Activated naive CD8-positive, alpha-beta T cell treated with anti-CD3 and anti-CD28 coated beads, Interleukin-2, amount 10 ng/mL, durations not matched to agents 7 days and 5 days (primary cell): ENCODE data around the gene PLAAT5. TPM values are rescaled to one million over a fixed set of nuclear protein-coding genes. Genes with fewer than 3 reads are reported as not detected.
"Not testable (repeated sequence)": the region's sequence is repeated elsewhere in the genome, so short reads cannot be mapped to it uniquely, and the experiment has no call there.

Source experiments
- ATAC-seq: fragments of 150-1000 bp; cut with Tn5 transposase; one replicate; pipeline ENCODE4 v1.10.0; 2021; ENCODE audit warnings: low read depth, moderate library complexity
- POLR2A ChIA-PET: fragments of 350-600 bp; sonication (Branson Sonifier 250); formaldehyde crosslinking; loops from one replicate; lab custom pipeline; 2021; ENCODE audit warnings: antibody characterized with exemption; lab: Charles Lee
- DNase-seq: peaks from one replicate; pipeline ENCODE4 v3.0.0; 2021
- H3K27ac Mint-ChIP-seq: one replicate; pipeline ENCODE4 v1.8.0; 2022; ENCODE audit warnings: mild to moderate bottlenecking, mixed read lengths
- H3K27me3 Mint-ChIP-seq: one replicate; pipeline ENCODE4 v1.8.0; 2022; ENCODE audit warnings: mild to moderate bottlenecking, moderate library complexity, mixed read lengths
- H3K36me3 Mint-ChIP-seq: one replicate; pipeline ENCODE4 v1.8.0; 2021; ENCODE audit warnings: mild to moderate bottlenecking, mixed read lengths
- H3K4me1 Mint-ChIP-seq: one replicate; pipeline ENCODE4 v1.8.0; 2021; ENCODE audit warnings: mixed read lengths
- H3K4me3 Mint-ChIP-seq: one replicate; pipeline ENCODE4 v1.8.0; 2022; ENCODE audit warnings: mild to moderate bottlenecking, moderate library complexity, mixed read lengths
- H3K9me3 Mint-ChIP-seq: one replicate; pipeline ENCODE4 v1.8.0; 2021; ENCODE audit warnings: mixed read lengths
- total RNA-seq, 2 experiments: library from RNA; stranded (reverse); gene quantifications; one replicate each; pipeline ENCODE4 v1.2.3, GENCODE V29; 2021

PLAAT5 gene
- total RNA-seq, 2 experiments from 2014 or later: 0.43 to 0.44 TPM

DNA sequence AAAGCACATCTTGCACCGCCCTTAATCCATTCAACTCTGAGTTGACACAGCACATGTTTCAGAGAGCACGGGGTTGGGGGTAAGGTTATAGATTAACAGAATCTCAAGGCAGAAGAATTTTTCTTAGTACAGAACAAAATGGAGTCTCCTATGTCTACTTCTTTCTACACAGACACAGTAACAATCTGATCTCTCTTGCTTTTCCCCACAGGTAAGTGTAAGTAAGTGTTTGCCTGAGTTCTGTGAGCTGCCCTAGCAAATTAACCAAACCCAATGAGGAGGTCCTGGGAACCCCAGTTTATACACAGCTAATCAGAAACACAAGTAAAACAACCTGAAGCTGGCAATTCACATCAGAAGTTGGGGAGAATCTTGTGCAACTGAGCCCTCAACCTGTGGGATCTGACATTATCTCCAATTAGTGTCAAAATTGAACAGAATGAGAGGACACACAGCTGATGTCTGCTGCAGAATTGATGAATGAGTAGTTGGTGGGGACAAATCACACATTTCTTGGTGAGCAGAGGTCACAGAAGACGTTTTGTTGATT is 37.8 kb upstream of the PLAAT5 start:
- H3K9me3 Mint-ChIP-seq, POLR2A ChIA-PET, H3K36me3 Mint-ChIP-seq, H3K4me3 Mint-ChIP-seq, DNase-seq, H3K27ac Mint-ChIP-seq, H3K27me3 Mint-ChIP-seq, ATAC-seq: not testable (repeated sequence)
- peaks cover 26% of the 10 kb centered on the region for H3K4me1 Mint-ChIP-seq

DNA sequence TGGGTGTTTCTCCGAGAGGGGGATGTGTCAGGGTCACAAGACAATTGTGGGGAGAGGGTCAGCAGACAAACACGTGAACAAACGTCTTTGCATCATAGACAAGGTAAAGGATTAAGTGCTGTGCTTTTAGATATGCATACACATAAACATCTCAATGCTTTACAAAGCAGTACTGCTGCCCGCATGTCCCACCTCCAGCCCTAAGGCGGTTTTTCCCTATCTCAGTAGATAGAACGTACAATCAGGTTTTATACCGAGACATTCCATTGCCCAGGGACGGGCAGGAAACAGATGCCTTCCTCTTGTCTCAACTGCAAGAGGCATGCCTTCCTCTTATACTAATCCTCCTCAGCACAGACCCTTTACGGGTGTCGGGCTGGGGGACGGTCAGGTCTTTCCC is 37.2 kb upstream of the PLAAT5 start:
- POLR2A ChIA-PET, H3K27me3 Mint-ChIP-seq, H3K27ac Mint-ChIP-seq, H3K36me3 Mint-ChIP-seq, ATAC-seq, DNase-seq, H3K4me3 Mint-ChIP-seq: not testable (repeated sequence)
- Mint-ChIP-seq H3K9me3 (peaks cover 12% of the 10 kb centered on the region), H3K4me1 (peaks cover 19% of the 10 kb centered on the region)

DNA sequence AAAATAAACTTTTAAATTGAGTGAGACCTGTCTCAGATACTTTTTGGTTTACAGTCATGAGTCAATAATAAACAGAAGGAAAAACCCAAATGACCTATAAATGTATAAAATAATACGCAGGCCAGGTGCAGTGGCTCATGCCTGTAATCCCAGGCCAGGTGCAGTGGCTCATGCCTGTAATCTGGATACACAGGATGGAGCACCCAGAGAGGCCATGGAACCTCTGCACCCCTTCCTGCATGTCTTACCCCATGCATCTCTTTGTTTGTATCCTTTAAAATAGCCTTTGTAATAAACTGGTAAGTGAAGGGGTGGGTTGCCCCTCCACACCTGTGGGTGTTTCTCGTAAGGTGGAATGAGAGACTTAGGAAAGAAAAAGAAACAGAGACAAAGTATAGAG is 36.7 kb upstream of the PLAAT5 start:
- POLR2A ChIA-PET: no interaction called here
- no peaks in the 10 kb centered on the region for H3K36me3 Mint-ChIP-seq
- no peak for DNase-seq
- ATAC-seq: no peak
- H3K4me3 Mint-ChIP-seq: no peak overlapping the region
- peaks cover 4% of the 10 kb centered on the region for H3K27me3 Mint-ChIP-seq
- H3K4me1 Mint-ChIP-seq: peaks cover 18% of the 10 kb centered on the region
- no peak overlapping the region for H3K27ac Mint-ChIP-seq
- peaks cover 13% of the 10 kb centered on the region for H3K9me3 Mint-ChIP-seq

DNA sequence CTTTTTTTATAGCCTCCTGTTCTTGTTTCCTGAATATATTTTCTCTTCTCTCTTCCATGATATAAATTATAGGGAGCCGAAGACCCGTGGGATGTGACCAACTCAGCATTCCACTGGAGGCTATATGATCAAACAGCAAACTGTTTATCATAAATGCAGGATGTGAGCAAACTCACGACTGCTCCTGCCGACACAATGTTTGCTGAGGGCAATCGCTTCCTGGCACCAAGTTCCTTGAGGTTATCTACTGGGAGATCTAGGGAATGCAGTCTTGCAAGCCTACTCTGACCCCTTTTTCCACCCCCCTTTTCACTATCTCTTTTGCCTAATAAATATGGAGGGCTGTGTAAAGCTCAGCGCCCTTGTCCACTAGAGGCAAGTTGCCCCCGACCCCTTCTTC is 32.2 kb upstream of the PLAAT5 start:
- POLR2A ChIA-PET: no interaction called here
- peaks cover 15% of the 10 kb centered on the region for H3K9me3 Mint-ChIP-seq
- H3K36me3 Mint-ChIP-seq: no peaks in the 10 kb centered on the region
- DNase-seq (no peak), ATAC-seq (no peak)
- H3K27ac Mint-ChIP-seq: no peak overlapping the region
- H3K4me3 Mint-ChIP-seq: no peak overlapping the region
- peaks cover 6% of the 10 kb centered on the region for H3K4me1 Mint-ChIP-seq
- peaks cover 4% of the 10 kb centered on the region for H3K27me3 Mint-ChIP-seq

DNA sequence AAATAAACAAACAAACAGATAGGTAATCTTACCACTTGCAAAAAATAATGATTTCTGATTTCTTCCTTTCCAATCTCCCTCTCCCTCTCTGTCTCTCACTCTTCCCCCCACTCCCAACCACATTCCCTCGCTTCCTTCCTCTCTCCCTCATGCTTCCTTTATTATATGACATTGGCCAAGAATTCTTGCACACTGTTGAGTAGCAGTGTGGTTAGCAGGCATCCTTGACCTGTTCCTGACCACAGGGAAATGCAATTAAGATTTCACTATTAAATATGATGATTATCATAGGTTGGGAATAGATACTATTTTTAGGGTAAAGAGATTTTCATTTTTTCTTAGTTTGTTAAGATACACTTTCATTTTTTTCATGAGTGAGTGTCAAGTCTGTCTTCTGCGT is 30.9 kb upstream of the PLAAT5 start:
- ATAC-seq (no peak), DNase-seq (no peak)
- H3K36me3 Mint-ChIP-seq: no peaks in the 10 kb centered on the region
- H3K9me3 Mint-ChIP-seq: peaks cover 15% of the 10 kb centered on the region
- H3K4me3 Mint-ChIP-seq: no peak overlapping the region
- peaks cover 4% of the 10 kb centered on the region for H3K27me3 Mint-ChIP-seq
- peaks cover 7% of the 10 kb centered on the region for H3K4me1 Mint-ChIP-seq
- no peak overlapping the region for H3K27ac Mint-ChIP-seq
- POLR2A ChIA-PET: no interaction called here

DNA sequence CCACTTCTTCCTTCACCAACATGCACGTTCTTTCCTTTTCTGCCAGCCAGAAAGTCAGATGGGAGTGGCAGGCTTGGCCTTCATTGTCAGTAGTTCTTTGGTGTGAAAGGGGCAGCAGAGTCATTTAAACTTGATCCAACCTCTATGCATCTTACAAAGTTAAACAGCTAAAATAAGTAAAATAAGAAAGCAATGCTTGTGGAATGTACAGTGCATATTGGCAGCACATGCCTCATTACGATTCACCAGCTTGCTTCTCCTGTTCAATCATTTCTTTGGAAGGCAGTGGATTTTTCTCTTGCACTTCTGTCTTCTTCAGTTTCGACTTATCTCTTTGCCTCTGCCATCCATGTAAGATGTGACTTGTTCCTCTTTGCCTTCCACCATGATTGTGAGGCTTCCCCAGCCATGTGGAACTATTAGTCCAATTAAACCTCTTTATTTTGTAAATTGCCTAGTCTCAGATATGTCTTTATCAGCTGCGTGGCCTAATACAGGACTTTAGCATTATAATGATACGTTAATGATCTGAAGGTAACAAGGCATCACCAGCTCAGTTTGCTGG is 29.7 kb upstream of the PLAAT5 start:
- ATAC-seq (no peak), DNase-seq (no peak)
- peaks cover 7% of the 10 kb centered on the region for H3K4me1 Mint-ChIP-seq
- peaks cover 4% of the 10 kb centered on the region for H3K27me3 Mint-ChIP-seq
- POLR2A ChIA-PET: interaction anchor here (1.0 kb wide), 1 partner anchor 9 kb away, joined by 3 read pairs; no protein-coding TSS in a partner anchor
- H3K9me3 Mint-ChIP-seq: peaks cover 13% of the 10 kb centered on the region
- H3K4me3 Mint-ChIP-seq: no peak overlapping the region
- no peak overlapping the region for H3K27ac Mint-ChIP-seq
- H3K36me3 Mint-ChIP-seq: no peaks in the 10 kb centered on the region

DNA sequence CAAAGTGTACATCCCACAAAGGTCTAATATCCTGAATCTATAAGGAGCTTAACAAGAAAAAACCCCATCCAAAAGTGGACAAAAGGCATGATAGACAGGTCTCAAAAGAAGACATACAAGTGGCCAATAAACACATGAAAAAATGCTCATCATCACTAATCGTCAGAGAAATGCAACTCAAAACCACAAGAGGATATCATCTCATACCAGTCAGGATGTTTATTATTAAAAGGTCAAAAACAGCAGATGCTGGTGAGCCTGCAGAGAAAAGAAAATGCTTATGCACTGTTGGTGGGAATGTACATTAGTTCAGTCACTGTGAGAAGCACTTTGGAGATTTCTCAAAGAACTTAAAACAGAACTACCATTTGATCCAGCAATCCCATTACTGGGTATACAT is 27.6 kb upstream of the PLAAT5 start:
- Mint-ChIP-seq H3K4me1 (peaks cover 7% of the 10 kb centered on the region), H3K27me3 (peaks cover 4% of the 10 kb centered on the region), H3K4me3 (no peak overlapping the region), H3K9me3 (peaks cover 7% of the 10 kb centered on the region), H3K27ac (peak overlapping the region; percentile 14), H3K36me3 (no peaks in the 10 kb centered on the region)
- POLR2A ChIA-PET: no interaction called here
- no peak for ATAC-seq
- no peak for DNase-seq

DNA sequence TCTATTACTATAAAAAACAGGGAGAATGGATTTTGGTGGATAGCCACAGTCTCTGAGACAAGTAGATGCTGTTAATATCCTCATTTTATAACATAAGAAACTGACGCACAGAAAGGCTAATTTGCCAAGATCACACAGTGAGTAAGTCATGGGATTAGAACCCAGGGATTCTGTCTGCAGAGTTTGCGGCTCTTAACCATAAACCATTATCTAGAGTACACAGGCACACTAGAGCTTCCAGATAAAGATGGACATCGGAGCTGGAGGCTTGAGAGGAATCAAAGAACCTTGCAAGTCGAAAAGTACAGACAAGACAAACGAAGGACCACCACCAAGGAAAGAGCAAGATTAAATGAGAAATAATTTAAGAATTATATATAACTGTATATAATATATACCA is 26.2 kb upstream of the PLAAT5 start:
- no peak overlapping the region for H3K4me3 Mint-ChIP-seq
- no peaks in the 10 kb centered on the region for H3K27me3 Mint-ChIP-seq
- DNase-seq (no peak), ATAC-seq (no peak)
- H3K4me1 Mint-ChIP-seq: peaks cover 7% of the 10 kb centered on the region
- H3K9me3 Mint-ChIP-seq: peaks cover 2% of the 10 kb centered on the region
- H3K36me3 Mint-ChIP-seq: no peaks in the 10 kb centered on the region
- H3K27ac Mint-ChIP-seq: no peak overlapping the region
- POLR2A ChIA-PET: no interaction called here

DNA sequence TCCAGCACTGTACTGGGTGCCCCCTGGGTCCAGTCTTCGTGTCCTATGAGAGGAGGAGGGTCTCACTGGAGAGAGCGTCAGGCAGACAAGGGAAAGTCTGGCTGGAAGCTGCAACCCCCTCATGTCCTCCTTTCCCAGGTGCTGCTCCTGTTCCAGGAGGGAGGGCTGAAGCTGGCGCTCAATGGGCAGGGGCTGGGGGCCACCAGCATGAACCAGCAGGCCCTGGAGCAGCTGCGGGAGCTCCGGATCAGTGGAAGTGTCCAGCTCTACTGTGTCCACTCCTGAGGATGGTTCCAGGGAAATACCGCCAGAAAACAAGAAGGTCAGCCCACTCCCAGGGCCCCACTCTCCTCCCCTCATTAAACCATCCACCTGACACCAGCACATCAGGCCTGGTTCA is 25.1 kb upstream of the PLAAT5 start:
- Mint-ChIP-seq H3K4me1 (peaks cover 5% of the 10 kb centered on the region), H3K9me3 (no peaks in the 10 kb centered on the region), H3K27ac (no peak overlapping the region), H3K36me3 (no peaks in the 10 kb centered on the region), H3K4me3 (no peak overlapping the region), H3K27me3 (no peaks in the 10 kb centered on the region)
- POLR2A ChIA-PET: no interaction called here
- ATAC-seq (no peak), DNase-seq (no peak)

DNA sequence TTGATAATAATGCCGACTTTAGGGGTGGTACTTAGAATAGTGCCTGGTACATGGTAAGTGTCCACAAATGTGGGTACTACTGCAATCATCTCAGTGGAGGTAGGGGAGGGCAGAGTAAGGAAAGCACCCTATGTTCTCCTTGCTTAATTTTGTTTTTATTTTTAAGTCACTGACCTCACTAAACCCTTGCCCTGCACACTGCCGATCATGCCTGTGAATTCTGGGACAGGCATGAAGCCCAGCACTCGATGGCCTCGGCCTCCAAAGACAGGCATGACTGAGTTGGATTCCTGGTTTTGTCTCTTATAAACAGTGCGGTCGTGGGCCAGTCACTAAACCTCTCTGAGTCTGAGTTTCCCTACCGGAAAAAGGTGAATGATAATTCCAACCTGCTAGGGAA is 21.8 kb upstream of the PLAAT5 start:
- no peaks in the 10 kb centered on the region for H3K4me1 Mint-ChIP-seq
- H3K36me3 Mint-ChIP-seq: no peaks in the 10 kb centered on the region
- no peak for ATAC-seq
- no peaks in the 10 kb centered on the region for H3K27me3 Mint-ChIP-seq
- no peak overlapping the region for H3K27ac Mint-ChIP-seq
- H3K4me3 Mint-ChIP-seq: no peak overlapping the region
- POLR2A ChIA-PET: interaction anchor here (0.7 kb wide), 1 partner anchor 614 kb away, joined by 6 read pairs; no protein-coding TSS in a partner anchor
- no peak for DNase-seq
- H3K9me3 Mint-ChIP-seq: no peaks in the 10 kb centered on the region

DNA sequence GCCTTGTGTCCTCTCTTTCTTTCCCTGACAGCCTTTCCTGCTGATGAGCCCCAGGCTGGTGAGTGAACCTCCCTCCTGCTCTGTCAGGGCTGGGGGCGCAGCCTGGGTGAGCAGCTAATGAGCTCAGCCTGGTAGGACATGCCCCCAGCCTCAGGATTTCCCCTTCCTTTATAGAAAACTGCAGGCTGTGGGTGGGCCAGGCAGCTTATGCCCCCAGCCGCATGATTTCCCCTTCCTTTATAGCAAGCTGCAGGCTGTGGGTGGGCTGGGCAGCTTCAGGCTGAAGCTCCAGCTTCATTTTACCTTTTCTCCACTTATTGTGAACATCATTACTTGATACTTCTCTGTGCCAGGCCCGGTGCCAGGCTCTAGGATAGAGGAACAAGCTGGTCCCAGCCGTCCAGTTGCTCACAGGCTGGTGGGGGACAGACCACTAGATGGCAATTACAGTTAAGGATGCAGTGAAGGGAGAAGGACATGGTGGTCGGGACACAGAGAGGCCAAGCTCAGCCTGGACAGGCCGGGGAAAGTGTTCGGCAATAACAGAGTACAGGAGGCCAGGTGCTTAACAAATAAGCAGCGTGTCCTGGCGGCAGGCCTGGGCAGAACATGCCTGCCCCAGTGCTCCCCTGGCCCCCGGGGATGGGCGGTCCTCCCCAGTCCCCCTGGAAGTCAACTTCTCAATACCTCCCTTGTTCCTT is 20.2 kb upstream of the PLAAT5 start:
- Mint-ChIP-seq H3K9me3 (no peaks in the 10 kb centered on the region), H3K27me3 (no peaks in the 10 kb centered on the region), H3K27ac (no peak overlapping the region), H3K36me3 (no peaks in the 10 kb centered on the region), H3K4me3 (no peak overlapping the region), H3K4me1 (no peaks in the 10 kb centered on the region)
- ATAC-seq (no peak), DNase-seq (no peak)
- POLR2A ChIA-PET: no interaction called here

DNA sequence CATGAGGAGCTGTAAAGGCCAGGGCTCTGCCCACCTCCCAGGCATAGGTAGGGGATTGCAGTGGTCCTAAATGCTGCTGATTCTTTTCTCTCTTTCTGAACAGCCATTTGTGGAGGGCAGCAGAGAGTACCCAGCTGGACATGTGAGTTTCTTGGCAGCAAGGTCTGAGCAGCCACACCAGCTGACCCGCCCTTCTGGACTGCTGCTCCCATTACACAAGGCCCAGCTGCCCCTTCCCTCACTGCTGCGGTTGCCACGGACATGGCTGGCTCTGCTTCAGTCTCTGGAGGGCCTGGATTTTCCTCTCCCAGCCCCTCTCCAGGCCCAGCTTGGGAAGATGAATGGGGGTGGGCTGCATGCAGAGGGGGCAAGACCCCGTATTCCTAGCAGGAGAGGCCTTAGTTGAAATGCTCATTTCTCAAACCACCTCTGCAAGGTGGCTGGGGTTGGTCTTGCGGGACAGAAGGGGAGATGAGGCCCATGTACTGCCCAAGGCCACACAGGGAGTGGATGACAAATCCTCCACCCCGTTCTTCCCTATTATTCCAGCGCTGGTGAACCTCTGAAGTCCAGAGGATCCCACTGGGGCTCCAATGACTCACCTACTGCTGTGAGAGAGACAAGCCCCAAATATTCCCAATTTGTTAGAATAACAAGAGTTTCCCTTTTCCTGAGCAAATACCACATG is 19.5 kb upstream of the PLAAT5 start:
- Mint-ChIP-seq H3K27me3 (no peaks in the 10 kb centered on the region), H3K27ac (no peak overlapping the region), H3K4me3 (no peak overlapping the region), H3K36me3 (no peaks in the 10 kb centered on the region), H3K9me3 (no peaks in the 10 kb centered on the region), H3K4me1 (no peaks in the 10 kb centered on the region)
- POLR2A ChIA-PET: no interaction called here
- DNase-seq: no peak
- no peak for ATAC-seq

DNA sequence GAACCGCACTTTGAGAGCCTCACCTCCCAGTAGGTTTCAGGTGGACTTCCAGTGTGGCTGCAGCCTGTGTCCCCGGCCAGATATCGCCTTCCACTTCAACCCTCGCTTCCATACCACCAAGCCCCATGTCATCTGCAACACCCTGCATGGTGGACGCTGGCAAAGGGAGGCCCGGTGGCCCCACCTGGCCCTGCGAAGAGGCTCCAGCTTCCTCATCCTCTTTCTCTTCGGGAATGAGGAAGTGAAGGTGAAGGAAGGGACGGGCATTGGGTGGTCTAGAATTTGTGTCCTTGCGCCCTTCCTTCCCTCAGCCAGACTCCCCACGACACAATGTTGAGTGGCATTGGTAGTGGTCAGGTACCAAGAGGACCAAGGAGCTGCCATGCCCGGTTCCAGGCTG is 17.8 kb upstream of the PLAAT5 start:
- H3K36me3 Mint-ChIP-seq: no peaks in the 10 kb centered on the region
- H3K4me3 Mint-ChIP-seq: no peak overlapping the region
- no peaks in the 10 kb centered on the region for H3K9me3 Mint-ChIP-seq
- peaks cover 2% of the 10 kb centered on the region for H3K4me1 Mint-ChIP-seq
- ATAC-seq: no peak
- POLR2A ChIA-PET: no interaction called here
- no peak for DNase-seq
- no peak overlapping the region for H3K27ac Mint-ChIP-seq
- no peaks in the 10 kb centered on the region for H3K27me3 Mint-ChIP-seq
